Fibroblast of skin of right quadriceps (primary cell): ENCODE results near the gene MADD.

ENCODE experiments used
- DNase-seq: peaks from one replicate; pipeline ENCODE4 v3.0.0-alpha.2; 2013

Gene MADD

GRCh38 chr11:47360341-47360740 is 90.4 kb downstream of the MADD start:
- no peak for DNase-seq

GRCh38 chr11:47361419-47361818 is 91.5 kb downstream of the MADD start:
- DNase-seq, result no peak

GRCh38 chr11:47366020-47366490 is 96.1 kb downstream of the MADD start:
- DNase-seq, result no peak

- no peak for DNase-seq
Observed at GRCh38 chr11:47369676-47370075, 99.7 kb downstream of the MADD start.

- no peak for DNase-seq
Observed at GRCh38 chr11:47372422-47372821, 102.5 kb downstream of the MADD start.

- peak; percentile 65 for DNase-seq
Observed at GRCh38 chr11:47373876-47374719, 104.2 kb downstream of the MADD start.

GRCh38 chr11:47374720-47375019 is 104.7 kb downstream of the MADD start:
- DNase-seq, result no peak

- DNase-seq, result no peak
Observed at GRCh38 chr11:47375020-47375419, 105.1 kb downstream of the MADD start.

- no peak for DNase-seq
Observed at GRCh38 chr11:47375546-47376085, 105.7 kb downstream of the MADD start.

GRCh38 chr11:47376107-47376524 is 106.2 kb downstream of the MADD start:
- no peak for DNase-seq

- DNase-seq, result no peak
Observed at GRCh38 chr11:47376525-47377371, 106.8 kb downstream of the MADD start.

GRCh38 chr11:47377571-47378009 is 107.7 kb downstream of the MADD start:
- no peak for DNase-seq

GRCh38 chr11:47378010-47378835 is 108.3 kb downstream of the MADD start, which contains the start of gene SPI1:
Gene SPI1 (minus strand): TSS chr11:47378547. CDS start chr11:47378353, 194 bp downstream.
- no peak for DNase-seq

- no peak for DNase-seq
Observed at GRCh38 chr11:47378836-47379170, 108.9 kb downstream of the MADD start.

- no peak for DNase-seq
Observed at GRCh38 chr11:47379317-47379716, 109.4 kb downstream of the MADD start.
